Activated CD4-positive, alpha-beta T cell treated with anti-CD3 and anti-CD28 coated beads for 48 hours (primary cell): Measurements from ENCODE around the gene NKAIN2.
A peak's percentile ranks its signal among the peaks of the same experiment; 100 is the strongest.

Source experiments
- DNase-seq: peaks from one replicate; pipeline ENCODE4 v3.0.0-alpha.2; 2020

Gene NKAIN2

DNA sequence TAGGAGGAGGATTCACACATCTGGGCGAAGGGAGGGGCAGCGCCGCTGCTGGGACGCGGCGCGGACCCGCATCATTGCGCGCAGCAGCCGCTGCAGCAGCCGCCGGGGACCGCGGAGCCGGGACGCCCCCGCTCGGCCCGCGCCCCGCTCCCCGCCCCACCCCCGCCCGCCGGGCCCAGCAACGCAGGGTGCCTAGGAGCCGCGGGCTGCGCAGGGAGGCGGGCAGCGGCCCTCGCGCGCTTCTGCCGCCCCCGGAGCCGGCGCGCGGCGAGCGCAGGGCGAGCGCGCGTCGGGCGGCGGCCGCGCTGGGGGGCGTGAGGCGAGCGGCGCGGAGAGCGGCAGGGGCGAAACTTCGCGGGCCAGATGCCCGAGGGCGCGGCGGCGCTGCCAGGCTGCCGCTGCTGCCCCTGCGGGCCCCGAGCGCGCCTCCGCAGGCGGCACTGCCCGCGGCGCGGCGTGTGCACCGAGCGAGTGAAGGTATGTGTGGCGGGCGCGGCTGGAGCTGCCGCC, at the start of gene NKAIN2:
Gene NKAIN2 (plus strand): TSS at position 362 of the 510 bp plus-strand sequence.
- DNase-seq: no peak

DNA sequence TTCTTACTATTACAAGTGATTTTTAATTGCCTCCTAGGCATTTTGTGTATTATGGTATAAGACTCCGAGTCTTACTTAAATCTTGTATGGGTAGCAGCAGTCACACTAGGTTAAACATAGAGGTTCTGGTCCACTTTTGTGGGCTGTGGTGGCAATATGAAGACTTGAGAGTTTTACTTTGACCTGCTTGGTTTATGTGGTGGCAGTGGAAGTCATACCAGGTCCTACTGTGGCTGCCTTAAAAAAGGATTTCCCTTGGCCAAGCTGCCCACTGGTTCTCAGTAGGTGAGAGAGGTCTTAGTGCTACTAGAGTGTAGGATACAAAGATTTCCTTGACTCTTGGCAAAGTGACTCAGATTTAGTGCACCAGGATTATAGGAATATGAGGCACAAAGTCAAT, 44.2 kb upstream of the NKAIN2 start:
- no peak for DNase-seq

DNA sequence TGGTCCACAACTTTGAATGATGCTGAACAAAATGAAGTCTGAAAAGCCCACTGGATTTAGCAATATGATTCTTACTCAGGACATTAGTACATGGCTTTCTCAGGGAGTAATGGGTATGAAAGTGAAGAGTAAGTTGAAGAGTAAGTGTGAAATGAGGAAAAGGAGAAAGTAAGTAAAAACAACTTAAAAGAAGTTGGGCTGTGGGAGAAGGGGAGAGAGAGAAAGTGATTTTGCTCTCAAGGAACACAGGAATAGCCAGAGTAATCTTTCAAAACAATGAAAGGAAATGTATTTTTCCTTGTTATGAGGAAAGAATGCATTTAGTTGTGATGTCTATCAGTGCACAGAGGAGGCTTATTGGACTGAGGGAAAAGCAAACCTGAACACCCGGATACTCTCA, 39.8 kb upstream of the NKAIN2 start:
- no peak for DNase-seq

DNA sequence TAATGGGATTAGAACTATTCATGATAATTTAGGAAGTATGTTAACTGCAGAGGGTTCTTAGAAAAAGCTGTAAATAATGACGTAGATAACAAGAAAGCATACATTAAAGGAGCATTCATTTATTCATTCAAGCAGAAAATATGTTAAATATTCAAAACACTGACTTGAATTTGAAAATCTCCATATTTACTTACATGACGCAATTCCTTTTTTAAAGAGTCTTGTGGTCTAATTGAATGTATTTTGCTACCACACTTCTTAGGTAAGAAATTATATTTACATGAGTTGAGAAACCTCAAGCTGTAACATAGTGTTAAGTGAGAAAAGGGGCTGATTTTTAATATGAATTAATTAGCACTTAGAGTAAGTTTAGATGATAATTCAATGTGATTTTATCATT, 38.9 kb upstream of the NKAIN2 start:
- DNase-seq: no peak

DNA sequence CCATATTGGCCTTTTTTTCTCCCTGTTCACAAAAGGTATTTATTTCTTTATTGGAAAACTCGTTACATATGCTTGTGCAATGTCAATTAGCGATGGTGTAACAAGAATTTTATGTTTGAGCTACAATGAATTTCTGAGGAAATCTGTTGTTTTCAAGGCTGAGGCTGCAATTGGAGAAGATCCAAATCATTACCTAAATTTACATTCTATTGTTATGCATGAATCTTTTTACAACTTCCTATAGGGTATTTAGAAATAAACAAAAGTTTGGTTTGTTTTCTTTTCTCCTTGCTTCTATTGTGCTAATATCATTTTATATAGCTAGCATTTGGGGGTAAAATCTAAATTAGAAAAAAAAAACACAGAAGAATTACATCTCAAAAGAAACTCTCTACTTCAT, 34.7 kb upstream of the NKAIN2 start:
- no peak for DNase-seq

DNA sequence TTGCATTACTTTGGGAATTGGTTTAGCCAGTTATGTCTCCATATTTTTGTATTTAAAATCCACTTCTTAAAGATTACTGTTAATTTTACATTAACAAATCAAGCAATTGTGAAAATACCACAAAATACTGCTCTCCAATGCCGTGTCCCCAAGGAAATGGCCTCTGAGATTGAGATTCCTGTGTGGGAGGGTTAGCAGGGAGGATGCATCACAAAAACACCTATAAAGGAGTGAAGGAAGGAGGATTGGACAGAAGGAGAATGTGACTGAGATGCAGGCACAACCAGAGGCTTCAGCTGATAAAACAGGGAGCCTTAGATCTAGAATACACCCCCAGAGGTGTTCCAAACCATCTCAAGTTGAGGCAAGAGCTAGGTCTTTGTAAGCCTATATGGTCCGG, 34.2 kb upstream of the NKAIN2 start:
- DNase-seq: no peak

DNA sequence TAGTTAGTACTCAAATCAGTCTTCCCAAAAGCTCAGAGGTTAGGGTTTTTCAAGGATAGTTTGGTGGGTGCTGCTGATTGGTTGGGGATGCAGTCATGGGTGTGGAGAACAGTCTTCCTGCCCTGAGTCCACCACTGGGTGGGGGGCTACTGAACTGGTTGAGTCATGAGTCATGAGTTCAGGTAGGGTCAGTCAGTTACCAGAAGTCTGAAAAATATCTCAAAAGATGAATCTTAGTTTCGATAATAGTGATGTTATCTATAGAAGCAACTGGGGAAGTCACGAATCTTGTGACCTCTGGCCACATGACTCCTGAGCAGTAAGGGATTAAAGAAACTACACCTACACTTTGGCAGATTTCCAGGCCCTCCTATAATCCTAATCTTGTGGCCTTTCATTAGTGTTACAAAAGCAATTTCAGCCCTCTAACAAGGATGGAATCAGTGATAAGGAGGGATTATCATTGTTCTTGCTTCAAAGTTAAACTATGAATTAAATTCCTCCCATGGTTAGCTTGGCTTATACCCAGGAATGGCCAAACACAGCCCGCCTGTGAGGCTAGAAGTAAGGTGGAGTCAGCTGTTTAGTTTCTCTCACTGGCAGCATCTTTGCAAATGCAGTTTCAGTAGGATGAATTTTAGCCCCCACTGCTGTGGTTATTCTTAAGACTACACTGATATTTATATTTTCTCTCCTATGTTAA, 33.3 kb upstream of the NKAIN2 start:
- DNase-seq: no peak

DNA sequence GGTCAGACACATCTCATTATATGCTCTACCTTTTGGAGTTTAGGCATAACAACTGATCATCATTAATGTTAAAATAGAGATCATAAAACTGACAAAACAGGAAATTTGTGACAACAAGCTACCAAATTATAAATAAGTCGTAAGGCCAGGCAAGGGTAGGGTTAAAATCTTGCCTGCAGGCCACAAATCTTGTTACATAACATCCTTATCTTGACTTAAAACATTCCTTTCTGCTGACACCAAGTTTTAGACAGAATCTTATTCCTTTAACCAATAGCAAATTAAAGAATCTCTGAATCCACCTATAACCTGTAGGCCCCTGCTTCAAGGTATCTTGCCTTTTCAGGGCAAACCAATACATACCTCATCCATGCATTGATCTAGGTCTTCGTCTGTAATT, 32.5 kb upstream of the NKAIN2 start:
- no peak for DNase-seq

DNA sequence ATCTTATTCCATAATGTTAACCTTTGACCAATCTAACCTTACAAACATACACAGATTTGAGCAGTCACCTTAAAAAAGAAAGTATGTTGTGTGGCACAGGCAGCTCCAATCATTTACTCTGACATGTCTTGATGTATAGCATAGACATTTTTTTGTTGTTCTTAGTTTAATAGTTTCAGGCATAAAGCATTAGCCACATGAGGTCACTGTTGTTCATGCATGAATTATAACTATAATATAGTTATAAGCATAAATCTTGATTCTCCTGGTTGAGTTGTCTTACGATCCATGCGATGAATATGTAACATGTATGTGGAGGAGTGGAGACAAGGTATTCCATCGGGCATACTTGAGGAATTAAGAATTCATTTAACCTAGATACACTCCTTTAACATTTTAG, 26.1 kb upstream of the NKAIN2 start:
- DNase-seq: no peak

DNA sequence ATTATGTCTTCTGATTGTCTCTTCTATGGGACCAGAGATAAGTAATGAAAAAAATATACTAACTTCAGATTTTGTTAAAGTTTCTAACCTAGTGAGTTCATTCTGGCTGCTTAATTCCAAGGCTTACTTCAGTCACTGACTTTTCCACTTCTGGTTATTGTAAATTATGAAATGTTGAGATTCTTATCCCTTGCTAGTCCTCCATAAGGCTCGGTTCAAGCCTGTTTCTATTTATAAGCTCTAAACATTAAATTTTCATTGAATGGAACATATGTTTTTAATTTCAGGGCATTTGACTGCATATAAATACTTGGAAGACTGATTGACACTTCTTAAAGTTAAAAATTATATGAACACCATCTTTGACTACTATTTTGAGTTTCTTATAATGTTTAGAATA, 23.6 kb upstream of the NKAIN2 start:
- no peak for DNase-seq

DNA sequence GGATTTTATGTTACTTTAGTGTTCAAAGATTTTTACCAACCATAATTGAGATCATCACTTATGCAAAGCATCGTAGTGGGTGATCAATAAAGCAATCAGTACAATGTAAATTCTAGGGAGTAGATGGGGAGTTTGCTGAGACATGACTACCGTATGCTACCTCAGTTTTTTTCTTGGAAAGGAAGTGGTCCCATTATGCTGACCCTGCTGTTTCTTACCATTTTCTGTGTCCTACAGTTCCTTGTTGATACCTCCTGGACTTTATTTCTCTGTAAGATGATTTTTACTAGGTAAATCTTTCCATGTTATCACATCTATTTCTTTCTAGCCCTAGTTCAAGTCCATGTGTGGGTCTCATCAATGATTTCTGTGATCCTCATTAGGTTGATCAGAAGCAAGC, 19.3 kb upstream of the NKAIN2 start:
- no peak for DNase-seq

DNA sequence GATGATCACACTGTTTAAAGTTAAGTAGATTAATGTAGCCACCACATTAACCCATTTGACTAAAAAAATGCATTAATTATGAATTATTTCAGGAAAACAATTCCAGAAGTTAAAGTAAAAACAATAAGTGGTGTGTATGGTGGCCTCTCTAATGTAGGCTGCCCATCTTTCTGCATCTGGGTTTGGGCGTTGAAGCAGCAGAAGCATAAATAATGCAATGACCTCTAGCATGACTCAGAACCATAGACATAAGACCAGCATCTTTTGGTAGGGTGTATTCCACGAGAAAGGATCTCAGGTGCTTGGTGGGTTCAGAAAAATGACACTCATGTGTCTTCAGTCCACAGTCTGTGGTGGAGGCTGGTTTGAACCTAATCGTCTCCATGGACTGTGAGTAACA, 18.6 kb upstream of the NKAIN2 start:
- DNase-seq: no peak

DNA sequence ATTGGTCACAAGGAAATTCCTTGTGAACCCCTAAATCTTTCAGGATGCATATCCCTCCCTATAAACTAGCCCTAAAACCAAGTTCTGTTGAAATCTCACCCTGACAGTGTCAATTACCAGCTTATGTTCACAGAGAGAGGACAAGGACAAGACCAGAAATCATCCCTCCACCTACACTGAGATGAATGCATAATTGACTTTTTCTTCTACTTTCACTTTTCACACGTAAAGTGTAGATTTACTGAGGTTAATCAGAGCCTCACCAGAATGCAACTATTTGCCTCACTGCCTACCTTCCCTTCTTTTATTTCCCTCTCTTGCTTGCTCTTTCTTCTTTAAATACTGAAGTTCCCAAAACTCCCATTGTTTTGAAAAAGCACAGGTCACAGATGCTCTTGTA, 15.3 kb upstream of the NKAIN2 start:
- DNase-seq: no peak

DNA sequence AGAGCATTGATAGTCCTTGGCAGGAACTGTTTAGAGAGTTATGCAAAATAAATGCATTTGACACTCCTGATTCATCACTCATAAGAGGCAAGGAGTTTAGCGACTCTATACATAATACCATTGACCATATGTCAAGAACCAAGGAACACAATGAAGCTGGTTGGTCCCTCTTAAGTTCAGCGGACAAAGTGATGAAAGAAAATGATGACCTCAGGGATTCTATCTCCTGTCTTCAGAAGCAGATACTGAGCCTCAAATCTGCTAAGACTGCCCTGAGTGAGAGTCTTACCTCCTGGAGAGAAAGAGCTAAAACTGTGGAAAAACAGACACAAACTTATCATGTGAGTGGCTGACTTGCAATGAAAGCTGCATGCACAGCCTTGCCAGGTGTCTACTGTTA, 9.5 kb upstream of the NKAIN2 start:
- DNase-seq: no peak

DNA sequence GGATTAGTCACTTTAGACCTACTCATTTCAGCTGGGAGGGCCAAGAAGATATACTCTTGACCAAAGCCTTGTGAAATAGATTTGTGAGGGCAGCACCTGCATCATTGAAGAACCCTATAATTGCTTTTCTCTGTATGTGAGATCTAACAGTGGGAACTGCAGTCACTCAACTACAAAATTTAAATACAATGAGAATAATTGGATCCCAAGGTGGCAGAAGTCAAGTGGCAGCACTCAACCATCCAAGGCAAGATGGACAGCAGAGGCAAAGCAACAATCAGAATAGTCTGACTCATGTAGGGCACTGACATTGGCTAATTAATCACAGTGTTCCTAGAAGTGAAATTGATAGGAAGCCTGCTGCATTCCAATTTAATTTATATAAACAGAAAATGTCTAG, 8.9 kb upstream of the NKAIN2 start:
- no peak for DNase-seq

DNA sequence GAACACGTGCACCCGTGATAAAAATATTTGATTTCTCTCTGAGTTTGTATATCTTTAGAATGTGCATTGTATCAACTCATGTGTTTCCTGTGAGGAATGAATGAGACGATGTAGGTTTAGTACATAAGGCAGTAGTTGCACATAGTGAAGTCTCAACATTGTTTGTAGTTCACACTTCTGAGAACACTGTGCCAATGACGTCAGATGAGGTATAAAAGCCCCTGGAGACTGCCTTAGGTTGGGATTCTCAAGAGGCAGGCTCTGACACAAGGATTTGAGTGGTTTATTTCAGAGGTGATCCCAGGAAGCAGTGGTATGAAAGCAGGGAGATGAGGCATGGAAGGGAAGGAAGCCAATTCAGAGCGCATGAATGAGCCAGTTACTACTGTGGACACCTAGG, 2.6 kb upstream of the NKAIN2 start:
- DNase-seq: no peak

DNA sequence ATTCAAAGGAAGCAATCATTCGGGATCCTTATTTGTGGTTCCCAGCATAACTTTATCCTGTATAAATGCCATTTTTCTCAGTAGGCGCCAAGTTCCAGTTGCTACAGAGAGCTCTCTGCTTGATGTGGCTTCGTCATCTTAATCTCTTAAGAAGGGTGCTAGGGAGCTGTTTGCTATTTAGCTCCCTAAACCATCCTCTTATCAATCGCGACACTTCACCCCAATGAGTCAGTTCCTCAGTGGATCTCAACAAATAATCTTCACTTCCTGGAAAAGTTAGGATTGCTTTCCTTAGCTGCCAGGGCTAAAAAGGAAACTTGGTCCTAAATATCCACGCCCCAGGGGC, 1.3 kb upstream of the NKAIN2 start:
- no peak for DNase-seq

DNA sequence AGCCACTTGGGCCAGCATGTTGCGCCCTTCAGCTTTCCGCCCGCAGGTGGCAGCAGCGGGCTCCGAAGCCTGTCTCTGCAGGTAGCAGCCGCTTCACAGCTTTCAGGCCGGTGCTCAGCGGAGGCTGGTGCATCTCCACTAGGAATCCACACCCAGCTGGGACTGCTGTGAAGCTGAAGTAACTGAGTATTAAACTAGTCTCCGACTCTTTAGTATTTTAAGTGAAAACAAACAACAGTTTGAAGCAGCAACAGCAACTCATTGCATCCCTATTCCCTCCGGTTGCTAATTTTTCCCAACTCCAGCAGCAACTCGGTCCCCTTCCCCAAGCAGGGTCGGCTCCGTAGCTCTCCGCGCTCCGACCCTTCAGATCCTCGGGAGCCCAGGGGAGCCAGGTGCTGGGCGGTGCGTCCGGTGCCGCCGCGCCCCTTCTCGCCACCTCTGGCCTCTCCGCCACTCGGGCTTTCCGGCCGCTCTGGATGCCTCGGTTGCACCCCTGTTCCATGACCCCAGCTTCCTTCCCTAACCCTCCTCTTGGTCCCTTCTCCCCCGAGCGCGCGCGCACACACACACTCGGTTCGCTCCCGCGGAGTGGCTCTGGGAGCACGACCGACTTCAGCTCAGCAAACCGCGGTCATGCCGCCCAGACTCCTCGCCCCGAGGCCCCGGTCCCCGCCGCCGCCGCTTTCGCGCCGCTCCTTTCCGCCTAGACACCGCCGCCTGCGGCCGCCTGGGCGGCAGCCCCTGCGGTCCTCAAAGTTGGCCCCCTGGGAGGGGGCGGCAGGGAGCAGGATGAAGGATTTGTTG, 765 bp upstream of the NKAIN2 start:
- peak; percentile 83 for DNase-seq

DNA sequence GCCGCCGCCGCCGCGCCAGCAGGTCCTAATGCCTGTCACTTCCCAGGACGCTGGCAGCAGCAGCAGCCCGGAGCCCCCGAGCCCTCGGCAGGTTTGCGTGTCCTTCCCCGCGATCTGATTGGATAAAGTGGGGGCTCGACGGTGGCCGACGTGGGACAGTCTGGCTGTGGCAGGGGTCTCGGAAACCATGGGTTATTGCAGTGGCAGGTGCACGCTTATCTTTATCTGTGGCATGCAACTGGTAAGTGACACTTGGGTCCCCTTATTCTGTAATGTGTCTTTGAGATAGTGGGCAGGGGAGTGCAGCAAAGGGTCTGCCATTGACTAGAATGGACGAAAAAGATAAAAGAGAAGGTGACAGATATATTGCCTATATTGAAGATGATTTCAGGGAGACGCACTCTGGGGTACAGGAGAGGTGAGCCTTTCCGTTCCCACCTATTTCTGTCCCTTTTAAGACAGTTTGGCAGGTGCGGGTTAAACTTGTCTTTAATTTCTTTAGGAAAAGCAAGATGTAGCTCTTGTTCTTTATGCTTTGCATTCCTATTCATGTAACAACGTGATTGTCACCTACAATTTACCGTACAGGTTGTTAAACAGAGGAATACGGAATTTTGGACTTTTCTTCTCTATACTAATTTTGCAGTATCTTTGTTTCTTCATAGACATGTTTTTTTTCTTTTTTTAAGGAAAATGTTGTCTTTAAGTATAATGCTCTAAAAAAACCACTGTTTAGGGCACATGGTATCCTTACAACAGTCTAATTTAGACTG, 535 bp downstream of the NKAIN2 start:
- DNase-seq: peak; percentile 15

DNA sequence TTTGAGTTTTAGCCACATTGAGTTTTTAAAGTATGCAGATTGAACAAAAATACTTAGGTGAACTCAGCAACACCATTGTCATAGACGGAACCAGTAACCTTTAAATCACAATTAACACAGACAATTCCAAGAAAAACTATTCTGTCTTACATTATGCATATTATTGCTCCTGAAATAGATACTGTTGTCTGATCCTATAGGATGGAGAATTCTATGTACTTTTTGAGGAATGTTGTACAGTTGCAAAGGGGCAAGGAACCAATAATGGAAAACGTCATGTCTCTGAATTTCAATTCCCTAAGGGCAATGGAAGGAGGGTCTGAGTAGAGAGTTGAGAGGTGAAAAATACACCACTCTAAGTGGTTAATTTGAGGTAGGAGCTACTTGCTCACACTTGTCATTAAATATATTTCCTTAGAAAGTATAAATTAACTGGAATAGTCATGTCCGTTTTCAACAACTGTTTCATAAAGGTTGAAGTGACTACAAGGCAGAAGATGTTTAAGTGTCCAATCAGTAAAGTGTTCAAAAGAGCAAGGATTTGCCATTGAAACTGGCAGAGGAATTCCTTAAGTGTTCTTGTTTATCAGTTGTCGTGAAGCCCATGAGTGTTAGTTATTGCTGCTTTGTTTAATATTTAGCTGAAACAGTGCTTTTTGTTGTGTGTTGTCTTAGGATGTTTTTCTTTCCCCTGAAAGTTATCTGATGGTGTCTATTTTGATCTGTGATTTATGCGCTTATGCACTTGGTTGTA, 1.3 kb downstream of the NKAIN2 start:
- DNase-seq: no peak

DNA sequence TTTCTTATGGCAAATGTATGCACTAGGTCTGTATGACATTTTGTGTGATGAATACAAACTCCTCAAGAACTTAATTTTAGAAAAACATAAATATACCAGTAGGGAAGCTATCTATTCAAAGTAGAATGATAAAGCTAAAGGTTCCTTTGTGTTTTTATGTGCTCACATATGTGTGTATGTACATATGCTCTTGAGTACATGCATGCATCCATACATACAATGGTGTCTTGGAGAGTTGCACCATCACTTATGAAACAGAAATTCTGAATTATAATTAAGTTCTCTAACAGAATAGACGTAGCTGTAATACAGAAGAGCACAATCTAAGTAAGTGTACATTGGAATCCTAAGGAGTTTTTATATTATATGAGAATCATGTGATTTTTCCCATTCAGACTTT, 2.3 kb downstream of the NKAIN2 start:
- no peak for DNase-seq

DNA sequence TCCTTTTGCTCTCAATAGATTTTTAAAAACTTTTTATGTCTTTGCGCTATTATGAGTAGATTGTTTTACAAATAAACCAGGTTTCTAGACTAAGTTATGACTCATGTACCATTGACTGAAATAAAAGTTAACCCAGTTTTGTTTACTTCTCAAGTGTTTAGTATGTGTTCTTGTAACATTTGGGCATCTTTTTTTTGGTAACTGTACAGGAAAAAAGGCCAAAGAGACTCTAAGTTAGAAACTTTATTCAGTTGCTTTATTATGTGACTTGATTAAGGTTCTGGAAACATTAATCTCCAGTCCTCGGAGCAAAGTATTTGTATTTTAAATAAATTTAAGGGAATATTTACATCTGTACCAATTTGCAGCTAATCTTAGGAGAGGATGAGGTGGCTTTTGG, 2.9 kb downstream of the NKAIN2 start:
- no peak for DNase-seq

DNA sequence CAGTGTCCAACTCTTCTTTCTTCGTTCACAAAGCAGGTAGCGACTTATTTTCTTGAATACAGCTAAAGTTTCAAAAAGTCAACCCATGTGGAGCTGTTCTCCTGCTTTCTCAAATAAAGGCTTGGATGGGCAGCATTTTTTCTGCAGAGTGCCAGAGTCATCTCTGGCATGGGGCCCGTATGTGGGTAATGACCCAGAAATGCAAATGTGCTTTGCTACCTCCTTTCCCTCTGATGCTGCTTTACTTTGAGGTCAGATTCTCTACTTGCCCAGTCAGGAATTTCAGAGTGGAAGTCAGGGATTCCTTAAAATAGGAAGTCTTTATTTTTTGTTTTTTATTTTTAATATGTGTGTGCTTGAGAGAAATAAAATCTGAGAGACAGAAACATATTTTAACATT, 4.9 kb downstream of the NKAIN2 start:
- DNase-seq: no peak
